Measurements from ENCODE around the gene SENP2. TPM values are rescaled to one million over a fixed set of nuclear protein-coding genes. Genes with fewer than 3 reads are reported as not detected.
A peak's percentile ranks its signal among the peaks of the same experiment; 100 is the strongest.

The SENP2 gene
- total and polyA plus RNA-seq, 8 donors, result 31.6 to 49.9 (median 43.7) TPM

DNA sequence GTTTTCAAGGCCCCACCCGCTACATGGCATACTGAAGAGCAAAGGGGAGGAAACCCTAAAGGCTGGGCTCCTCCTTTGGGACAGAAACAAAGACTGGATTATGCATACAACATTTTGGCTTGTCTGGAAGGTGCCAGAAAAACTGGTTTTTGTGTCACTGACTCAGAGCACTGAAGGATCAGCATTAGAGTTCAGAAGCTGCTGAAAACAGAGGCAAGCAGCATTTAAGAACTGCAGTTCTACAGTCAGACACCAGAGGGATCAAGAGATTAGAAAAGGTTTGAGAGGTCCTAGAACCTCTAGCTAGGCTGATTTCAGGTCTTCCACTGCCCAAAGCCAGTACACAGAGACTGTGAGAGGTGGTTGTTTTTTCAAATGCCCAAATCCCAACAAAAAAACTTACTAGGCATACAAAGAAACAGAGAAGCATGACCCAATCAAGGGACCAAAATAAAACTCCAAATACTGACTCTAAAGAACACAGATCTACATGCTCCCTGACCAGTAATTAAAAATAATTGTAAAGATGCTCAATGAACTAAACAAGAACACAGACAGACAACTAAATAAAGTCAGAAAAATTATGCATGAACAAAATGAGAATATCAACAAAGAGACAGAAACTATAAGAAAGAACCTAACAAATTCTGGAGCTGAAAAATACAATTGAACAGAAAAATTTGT, 91.2 kb downstream of the SENP2 start:
- Histone ChIP-seq H3K27me3 (no peaks in the 10 kb centered on the region), H3K36me3 (peaks cover 0 to 5% of the 10 kb centered on the region in 2 donors), H3K4me1 (no peaks in the 10 kb centered on the region), H3K27ac (no peak overlapping the region), H3K9me3 (peaks cover 0 to 1% of the 10 kb centered on the region in 2 donors), H3K4me3 (no peak overlapping the region)
- intact Hi-C loops (cut with DNase I), result no loop called here
- TF ChIP-seq, protein P1, sequence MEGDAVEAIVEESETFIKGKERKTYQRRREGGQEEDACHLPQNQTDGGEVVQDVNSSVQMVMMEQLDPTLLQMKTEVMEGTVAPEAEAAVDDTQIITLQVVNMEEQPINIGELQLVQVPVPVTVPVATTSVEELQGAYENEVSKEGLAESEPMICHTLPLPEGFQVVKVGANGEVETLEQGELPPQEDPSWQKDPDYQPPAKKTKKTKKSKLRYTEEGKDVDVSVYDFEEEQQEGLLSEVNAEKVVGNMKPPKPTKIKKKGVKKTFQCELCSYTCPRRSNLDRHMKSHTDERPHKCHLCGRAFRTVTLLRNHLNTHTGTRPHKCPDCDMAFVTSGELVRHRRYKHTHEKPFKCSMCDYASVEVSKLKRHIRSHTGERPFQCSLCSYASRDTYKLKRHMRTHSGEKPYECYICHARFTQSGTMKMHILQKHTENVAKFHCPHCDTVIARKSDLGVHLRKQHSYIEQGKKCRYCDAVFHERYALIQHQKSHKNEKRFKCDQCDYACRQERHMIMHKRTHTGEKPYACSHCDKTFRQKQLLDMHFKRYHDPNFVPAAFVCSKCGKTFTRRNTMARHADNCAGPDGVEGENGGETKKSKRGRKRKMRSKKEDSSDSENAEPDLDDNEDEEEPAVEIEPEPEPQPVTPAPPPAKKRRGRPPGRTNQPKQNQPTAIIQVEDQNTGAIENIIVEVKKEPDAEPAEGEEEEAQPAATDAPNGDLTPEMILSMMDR (IDR thresholded peaks at IDR 0.05), result peak; percentile 63 to 68
- peak in 2 of 4 donors; percentile 43 to 68 for DNase-seq
- ATAC-seq, result peak; percentile 93

DNA sequence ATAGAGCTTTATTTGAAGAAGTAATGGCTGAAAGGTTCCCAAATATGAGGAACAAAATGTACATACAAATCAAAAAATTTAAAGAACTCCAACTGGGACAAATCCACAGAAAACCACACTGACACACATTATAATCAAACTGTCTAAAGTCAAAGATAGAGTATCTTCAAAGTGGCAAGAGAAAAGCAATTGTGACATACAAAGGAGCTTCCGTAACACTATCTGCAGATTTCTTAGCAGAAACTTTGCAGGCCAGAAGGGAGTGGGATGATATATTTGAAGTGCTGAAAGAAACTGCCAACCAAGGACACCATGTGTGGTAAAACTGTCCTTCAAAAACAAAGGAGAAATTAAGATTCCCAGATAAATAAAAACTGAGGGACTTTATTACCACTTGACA, 91.9 kb downstream of the SENP2 start:
- TF ChIP-seq, protein P1 (IDR thresholded peaks at IDR 0.05), result no peak
- no peak for ATAC-seq

DNA sequence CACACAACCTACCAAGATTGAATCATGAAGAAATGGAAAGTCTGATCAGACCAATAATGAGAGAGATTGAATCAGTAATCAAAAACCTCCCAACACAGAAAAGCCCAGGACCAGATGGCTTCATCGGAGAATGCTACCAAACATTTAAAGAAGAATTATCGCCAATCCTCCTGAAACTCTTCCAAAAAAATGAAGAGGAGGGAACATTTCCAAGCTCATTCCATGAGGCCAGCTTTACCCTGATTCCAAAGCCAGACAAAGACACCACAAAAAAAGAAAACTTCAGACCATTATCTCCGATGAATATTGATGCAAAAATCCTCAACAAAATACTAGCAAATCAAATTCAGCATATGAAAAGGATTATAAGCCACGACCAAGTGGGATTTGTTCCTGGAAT, 94.1 kb downstream of the SENP2 start:
- no peak overlapping the region for H3K27ac ChIP-seq
- peaks cover 0 to under 1% of the 10 kb centered on the region in 2 donors for H3K4me1 ChIP-seq
- H3K4me3 ChIP-seq, result no peak overlapping the region
- TF ChIP-seq, protein P1 (IDR thresholded peaks at IDR 0.05), result no peak
- intact Hi-C loops (cut with DNase I), result no loop called here
- DNase-seq (no peak), ATAC-seq (no peak)
- H3K27me3 ChIP-seq, result no peaks in the 10 kb centered on the region
- H3K36me3 ChIP-seq, result no peaks in the 10 kb centered on the region
- peaks cover 0 to 1% of the 10 kb centered on the region in 2 donors for H3K9me3 ChIP-seq

More for the DNA sequence above, 91.9 kb downstream of the SENP2 start:
- Histone ChIP-seq H3K4me3 (no peak overlapping the region), H3K9me3 (peaks cover 0 to 1% of the 10 kb centered on the region in 2 donors), H3K36me3 (no peaks in the 10 kb centered on the region), H3K27me3 (no peaks in the 10 kb centered on the region), H3K4me1 (no peaks in the 10 kb centered on the region), H3K27ac (no peak overlapping the region)
- intact Hi-C loops (cut with DNase I), result no loop called here
- no peak for DNase-seq

Other genes with a start within 250 kb of the SENP2 start
- 10 to 100 TPM; 34.5 to 48.0 TPM for gene MAP3K13, start 223.2 kb upstream of the SENP2 start, total RNA-seq
- 10 to 100 TPM; 40.4 to 46.9 (median 44.2) TPM for gene MAP3K13, start 223.2 kb upstream of the SENP2 start, polyA plus RNA-seq (ENCODE audit: insufficient read length in 6 of 6)
- gene TMEM41A, start 87.3 kb upstream of the SENP2 start, total RNA-seq, result 10 to 100 TPM; 26.3 to 28.4 TPM
- gene TMEM41A, start 87.3 kb upstream of the SENP2 start, polyA plus RNA-seq (ENCODE audit: insufficient read length in 6 of 6), result 10 to 100 TPM; 40.7 to 52.2 (median 50.3) TPM
- 10 to 100 TPM; 35.6 to 76.0 TPM for gene LIPH, start 33.7 kb upstream of the SENP2 start, total RNA-seq
- 1 to 10 TPM; 2.2 to 3.7 (median 3.2) TPM for gene LIPH, start 33.7 kb upstream of the SENP2 start, polyA plus RNA-seq (ENCODE audit: insufficient read length in 6 of 6)
- gene IGF2BP2, start 238.7 kb downstream of the SENP2 start, total RNA-seq, result 10 to 100 TPM; 16.8 to 17.6 TPM
- 10 to 100 TPM; 66.6 to 78.9 (median 69.2) TPM for gene IGF2BP2, start 238.7 kb downstream of the SENP2 start, polyA plus RNA-seq (ENCODE audit: insufficient read length in 6 of 6)

All from left lung (tissue), 10 donors.